ENCODE results near the gene AIF1L. TPM values are rescaled to one million over a fixed set of nuclear protein-coding genes. Genes with fewer than 3 reads are reported as not detected.

Gene AIF1L
- total RNA-seq, 2 experiments from 2014 or later = not detected

DNA sequence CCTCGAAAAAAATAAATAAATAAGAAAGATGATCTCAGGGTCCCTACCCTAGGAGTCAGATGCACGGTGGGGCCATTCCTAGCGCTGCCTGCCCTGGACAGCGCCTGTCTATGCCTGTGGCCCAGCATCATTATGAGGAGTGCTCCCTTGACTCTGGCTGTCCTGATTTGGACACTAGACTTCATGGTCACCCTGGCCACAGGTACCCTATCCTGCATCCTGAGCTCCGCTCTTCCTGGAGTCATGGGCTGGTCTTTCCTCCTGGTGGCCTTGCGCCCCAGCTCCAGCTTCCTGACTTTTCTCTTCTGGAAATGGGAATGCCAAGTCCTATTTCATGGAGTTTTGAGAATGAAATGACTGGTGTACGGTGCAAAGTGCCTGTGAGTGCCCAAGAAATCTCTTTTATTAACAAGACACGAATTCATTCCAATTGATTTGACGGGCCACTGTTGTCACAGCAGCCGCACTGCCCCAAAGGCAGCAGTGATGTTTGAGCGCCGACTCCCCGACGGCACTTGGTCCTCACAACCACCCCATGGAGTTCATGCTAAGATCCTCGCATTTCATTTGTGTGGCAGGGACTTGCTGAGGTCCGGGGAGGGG lies 564 bp upstream of the AIF1L start:
- Histone ChIP-seq H3K27ac (ENCODE audit: low read depth, low read length, poor library complexity, severe bottlenecking) (no peak overlapping the region), H3K9me3 (ENCODE audit: low read length) (no peaks in the 10 kb centered on the region), H2AFZ (ENCODE audit: low read length) (no peak overlapping the region), H3K79me2 (ENCODE audit: insufficient read depth, low read depth, low read length) (no peaks in the 10 kb centered on the region), H3K4me3 (ENCODE audit: low read depth, low read length, poor library complexity, severe bottlenecking) (no peak overlapping the region), H3K9me2 (ENCODE audit: insufficient read depth, low read length) (no peaks in the 10 kb centered on the region), H3K4me1 (ENCODE audit: insufficient read depth, low read length, poor library complexity, severe bottlenecking) (no peaks in the 10 kb centered on the region), H3K36me3 (ENCODE audit: insufficient read depth, low read length) (no peaks in the 10 kb centered on the region), H3K4me2 (ENCODE audit: low read length) (no peak overlapping the region), H4K20me1 (ENCODE audit: insufficient read depth, low read length) (no peaks in the 10 kb centered on the region)
- POLR2A ChIA-PET = no interaction called here
- CTCF ChIA-PET (ENCODE audit: unreplicated experiment) = no interaction called here
- no peak for DNase-seq (ENCODE audit: low spot score)
- BruUV-seq (replicated peaks) = no TSS peak
- TF ChIP-seq EZH2phosphoT487 (IDR thresholded peaks at IDR 0.05; ENCODE audit: borderline replicate concordance, low read depth, low read length) = no peak
- TF ChIP-seq, protein P1, sequence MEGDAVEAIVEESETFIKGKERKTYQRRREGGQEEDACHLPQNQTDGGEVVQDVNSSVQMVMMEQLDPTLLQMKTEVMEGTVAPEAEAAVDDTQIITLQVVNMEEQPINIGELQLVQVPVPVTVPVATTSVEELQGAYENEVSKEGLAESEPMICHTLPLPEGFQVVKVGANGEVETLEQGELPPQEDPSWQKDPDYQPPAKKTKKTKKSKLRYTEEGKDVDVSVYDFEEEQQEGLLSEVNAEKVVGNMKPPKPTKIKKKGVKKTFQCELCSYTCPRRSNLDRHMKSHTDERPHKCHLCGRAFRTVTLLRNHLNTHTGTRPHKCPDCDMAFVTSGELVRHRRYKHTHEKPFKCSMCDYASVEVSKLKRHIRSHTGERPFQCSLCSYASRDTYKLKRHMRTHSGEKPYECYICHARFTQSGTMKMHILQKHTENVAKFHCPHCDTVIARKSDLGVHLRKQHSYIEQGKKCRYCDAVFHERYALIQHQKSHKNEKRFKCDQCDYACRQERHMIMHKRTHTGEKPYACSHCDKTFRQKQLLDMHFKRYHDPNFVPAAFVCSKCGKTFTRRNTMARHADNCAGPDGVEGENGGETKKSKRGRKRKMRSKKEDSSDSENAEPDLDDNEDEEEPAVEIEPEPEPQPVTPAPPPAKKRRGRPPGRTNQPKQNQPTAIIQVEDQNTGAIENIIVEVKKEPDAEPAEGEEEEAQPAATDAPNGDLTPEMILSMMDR (conservative IDR thresholded peaks at IDR 0.05; ENCODE audit: low read length) = no peak
- intact Hi-C loops (cut with micrococcal nuclease; ENCODE audit: unreplicated experiment) = no loop called here

DNA sequence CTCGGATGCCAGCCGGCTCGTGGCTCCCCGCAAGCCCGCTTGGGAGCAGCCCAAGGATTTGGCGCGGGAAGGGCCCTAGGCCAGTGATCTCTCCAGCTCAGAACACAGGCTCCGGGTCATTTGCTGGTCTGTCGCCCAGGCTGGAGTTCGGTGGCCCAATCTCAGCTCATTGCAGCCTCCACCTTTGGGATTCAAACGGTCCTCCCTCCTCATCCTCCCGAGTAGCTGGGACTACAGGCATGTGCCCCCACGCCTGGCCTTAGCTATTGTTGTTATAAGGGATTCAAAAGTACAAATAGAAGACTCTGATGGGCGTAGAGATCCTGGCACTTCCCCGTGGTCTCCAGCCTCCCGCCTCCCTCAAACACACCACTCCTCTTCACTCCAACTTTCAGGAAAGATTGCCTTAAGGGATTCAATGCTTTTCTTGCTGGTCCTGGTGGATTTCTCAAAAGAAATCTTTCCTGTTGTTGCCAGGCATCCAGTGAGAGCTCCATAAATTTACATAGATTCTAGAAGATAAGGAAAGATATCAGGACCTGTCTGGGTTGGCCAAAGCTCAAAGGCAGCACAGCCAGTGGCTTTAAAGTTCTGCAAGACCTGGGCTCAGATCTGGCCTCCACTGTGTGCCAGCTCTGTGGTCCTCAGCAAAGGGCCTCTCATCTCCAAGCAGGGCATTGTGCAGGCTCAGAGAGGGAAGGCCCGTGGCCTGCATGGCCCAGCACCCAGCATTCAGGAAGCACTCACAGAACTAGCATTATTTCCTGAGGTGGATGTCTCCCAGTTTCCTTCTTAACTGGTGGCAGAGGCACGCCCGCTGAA lies 1.0 kb downstream of the AIF1L start:
- Histone ChIP-seq H4K20me1 (ENCODE audit: insufficient read depth, low read length) (no peaks in the 10 kb centered on the region), H3K27ac (ENCODE audit: low read depth, low read length, poor library complexity, severe bottlenecking) (no peak overlapping the region), H3K9me3 (ENCODE audit: low read length) (no peaks in the 10 kb centered on the region), H3K36me3 (ENCODE audit: insufficient read depth, low read length) (no peaks in the 10 kb centered on the region), H3K4me1 (ENCODE audit: insufficient read depth, low read length, poor library complexity, severe bottlenecking) (no peaks in the 10 kb centered on the region), H3K4me3 (ENCODE audit: low read depth, low read length, poor library complexity, severe bottlenecking) (no peak overlapping the region), H2AFZ (ENCODE audit: low read length) (no peak overlapping the region), H3K4me2 (ENCODE audit: low read length) (no peak overlapping the region), H3K9me2 (ENCODE audit: insufficient read depth, low read length) (no peaks in the 10 kb centered on the region), H3K79me2 (ENCODE audit: insufficient read depth, low read depth, low read length) (no peaks in the 10 kb centered on the region)
- POLR2A ChIA-PET = no interaction called here
- CTCF ChIA-PET (ENCODE audit: unreplicated experiment) = interaction anchor here (0.6 kb wide), 1 partner anchor 219 kb away, joined by 3 read pairs; no protein-coding TSS in a partner anchor
- BruUV-seq (replicated peaks) = no TSS peak
- intact Hi-C loops (cut with micrococcal nuclease; ENCODE audit: unreplicated experiment) = no loop called here
- no peak for TF ChIP-seq EZH2phosphoT487 (IDR thresholded peaks at IDR 0.05; ENCODE audit: borderline replicate concordance, low read depth, low read length)
- TF ChIP-seq, protein P1 (conservative IDR thresholded peaks at IDR 0.05; ENCODE audit: low read length) = no peak
- DNase-seq (ENCODE audit: low spot score) = no peak

DNA sequence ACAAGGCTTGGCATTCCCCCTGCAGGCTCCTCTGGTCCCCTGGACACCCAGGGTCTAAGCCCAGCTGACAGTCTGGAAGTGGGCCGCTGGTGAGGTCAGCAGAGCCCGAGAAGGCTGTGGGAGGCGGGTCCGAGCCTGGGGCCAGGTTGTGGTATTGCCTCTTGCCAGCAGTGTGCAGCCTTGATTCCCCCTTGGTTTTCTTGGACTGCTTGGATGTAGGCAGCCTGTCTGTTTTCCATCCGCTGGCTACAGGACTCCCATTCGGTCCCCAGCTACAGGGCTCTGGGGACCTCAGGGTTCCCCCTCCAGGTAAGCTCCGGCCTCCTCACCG lies 1.6 kb downstream of the AIF1L start:
- Histone ChIP-seq H3K9me3 (ENCODE audit: low read length) (no peaks in the 10 kb centered on the region), H2AFZ (ENCODE audit: low read length) (no peak overlapping the region), H3K36me3 (ENCODE audit: insufficient read depth, low read length) (no peaks in the 10 kb centered on the region), H3K4me2 (ENCODE audit: low read length) (no peak overlapping the region), H3K4me3 (ENCODE audit: low read depth, low read length, poor library complexity, severe bottlenecking) (no peak overlapping the region), H4K20me1 (ENCODE audit: insufficient read depth, low read length) (no peaks in the 10 kb centered on the region), H3K4me1 (ENCODE audit: insufficient read depth, low read length, poor library complexity, severe bottlenecking) (no peaks in the 10 kb centered on the region), H3K27ac (ENCODE audit: low read depth, low read length, poor library complexity, severe bottlenecking) (no peak overlapping the region), H3K79me2 (ENCODE audit: insufficient read depth, low read depth, low read length) (no peaks in the 10 kb centered on the region), H3K9me2 (ENCODE audit: insufficient read depth, low read length) (no peaks in the 10 kb centered on the region)
- POLR2A ChIA-PET = no interaction called here
- CTCF ChIA-PET (ENCODE audit: unreplicated experiment) = no interaction called here
- DNase-seq (ENCODE audit: low spot score) = no peak
- intact Hi-C loops (cut with micrococcal nuclease; ENCODE audit: unreplicated experiment) = no loop called here
- no TSS peak for BruUV-seq (replicated peaks)
- TF ChIP-seq, protein P1 (conservative IDR thresholded peaks at IDR 0.05; ENCODE audit: low read length) = no peak
- no peak for TF ChIP-seq EZH2phosphoT487 (IDR thresholded peaks at IDR 0.05; ENCODE audit: borderline replicate concordance, low read depth, low read length)

Data from OCI-LY7 (cell line).